Measurements from ENCODE around the gene ZNF70. TPM values are rescaled to one million over a fixed set of nuclear protein-coding genes. Genes with fewer than 3 reads are reported as not detected.

The ZNF70 gene
- total RNA-seq, 1 experiment from 2014 or later = 7.7 TPM

Other genes starting within 250 kb of the ZNF70 start
- gene IGLL1, start 170.8 kb downstream of the ZNF70 start, total RNA-seq (2014; rRNA removed; shearing (Covaris generic); ENCODE audit: low replicate concordance) = not detected in 2 replicates
- gene DRICH1, start 118.8 kb downstream of the ZNF70 start, total RNA-seq (2014; rRNA removed; shearing (Covaris generic); ENCODE audit: low replicate concordance) = not detected in 2 replicates
- gene RGL4, start 60.1 kb downstream of the ZNF70 start, total RNA-seq (2014; rRNA removed; shearing (Covaris generic); ENCODE audit: low replicate concordance) = not detected in 2 replicates
- gene VPREB3, start 3.3 kb upstream of the ZNF70 start, total RNA-seq (2014; rRNA removed; shearing (Covaris generic); ENCODE audit: low replicate concordance) = not detected in 2 replicates
- gene C22orf15, start 11.9 kb upstream of the ZNF70 start, total RNA-seq (2014; rRNA removed; shearing (Covaris generic); ENCODE audit: low replicate concordance) = not detected in 2 replicates
- gene CHCHD10, start 16.9 kb upstream of the ZNF70 start, total RNA-seq (2014; rRNA removed; shearing (Covaris generic); ENCODE audit: low replicate concordance) = 3.1 and 16.0 TPM in 2 replicates
- gene MMP11, start 21.7 kb upstream of the ZNF70 start, total RNA-seq (2014; rRNA removed; shearing (Covaris generic); ENCODE audit: low replicate concordance) = 16.2 and 36.3 TPM in 2 replicates
- 153 and 163 TPM in 2 replicates for gene SMARCB1, start 35.9 kb upstream of the ZNF70 start, total RNA-seq (2014; rRNA removed; shearing (Covaris generic); ENCODE audit: low replicate concordance)
- gene DERL3, start 87.9 kb upstream of the ZNF70 start, total RNA-seq (2014; rRNA removed; shearing (Covaris generic); ENCODE audit: low replicate concordance) = 8.9 and 12.5 TPM in 2 replicates
- 20.2 and 101 TPM in 2 replicates for gene SLC2A11, start 106.8 kb upstream of the ZNF70 start, total RNA-seq (2014; rRNA removed; shearing (Covaris generic); ENCODE audit: low replicate concordance)
- 1,968 and 2,027 TPM in 2 replicates for gene MIF, start 143.3 kb upstream of the ZNF70 start, total RNA-seq (2014; rRNA removed; shearing (Covaris generic); ENCODE audit: low replicate concordance)
- gene GSTT2B, start 210.1 kb upstream of the ZNF70 start, total RNA-seq (2014; rRNA removed; shearing (Covaris generic); ENCODE audit: low replicate concordance) = 0.81 and 2.5 TPM in 2 replicates
- 0.10 TPM in 1 of 2 replicates, not detected in the other for gene DDTL, start 215.8 kb upstream of the ZNF70 start, total RNA-seq (2014; rRNA removed; shearing (Covaris generic); ENCODE audit: low replicate concordance)
- gene DDT, start 223.3 kb upstream of the ZNF70 start, total RNA-seq (2014; rRNA removed; shearing (Covaris generic); ENCODE audit: low replicate concordance) = 213 and 296 TPM in 2 replicates
- gene GSTT2, start 229.0 kb upstream of the ZNF70 start, total RNA-seq (2014; rRNA removed; shearing (Covaris generic); ENCODE audit: low replicate concordance) = not detected in 2 replicates